ENCODE data around the gene BIRC6.
"Not testable (repeated sequence)": the region's sequence is repeated elsewhere in the genome, so short reads cannot be mapped to it uniquely, and the experiment has no call there.

BIRC6 gene

GRCh38 chr2:32356681-32357317 lies at the start of gene BIRC6:
BIRC6 (plus strand) TSS chr2:32357023; CDS start chr2:32357162, 139 bp downstream.
- DNase-seq (ENCODE audit: low spot score), result peak; percentile 89

GRCh38 chr2:32310577-32310976 lies 46.2 kb upstream of the BIRC6 start:
- no peak for DNase-seq (ENCODE audit: low spot score)

DNA sequence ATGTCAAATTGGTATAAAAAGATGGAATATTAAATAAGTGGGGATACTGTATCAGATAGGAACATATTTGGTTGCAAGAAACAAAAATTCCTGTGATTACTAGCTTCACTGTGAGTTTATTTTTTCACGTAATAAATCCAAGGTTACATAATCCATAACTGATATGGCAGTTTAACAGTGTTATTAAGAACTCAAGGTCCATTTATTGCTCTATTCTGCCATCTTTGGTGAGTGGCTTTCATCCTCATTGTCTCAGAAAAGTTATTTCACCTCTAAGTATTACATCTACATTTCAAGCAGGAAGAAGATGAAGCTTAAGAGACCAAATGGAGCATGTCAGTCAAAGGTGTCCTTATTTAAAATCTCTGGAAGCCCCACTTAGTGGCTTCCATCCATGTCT lies 41.9 kb upstream of the BIRC6 start:
- no peak for DNase-seq (ENCODE audit: low spot score)

- DNase-seq (ENCODE audit: low spot score), result not testable (repeated sequence)
Observed at GRCh38 chr2:32328679-32329078, 28.1 kb upstream of the BIRC6 start.

- DNase-seq (ENCODE audit: low spot score), result not testable (repeated sequence)
Observed at GRCh38 chr2:32329180-32329980, 27.4 kb upstream of the BIRC6 start.

DNA sequence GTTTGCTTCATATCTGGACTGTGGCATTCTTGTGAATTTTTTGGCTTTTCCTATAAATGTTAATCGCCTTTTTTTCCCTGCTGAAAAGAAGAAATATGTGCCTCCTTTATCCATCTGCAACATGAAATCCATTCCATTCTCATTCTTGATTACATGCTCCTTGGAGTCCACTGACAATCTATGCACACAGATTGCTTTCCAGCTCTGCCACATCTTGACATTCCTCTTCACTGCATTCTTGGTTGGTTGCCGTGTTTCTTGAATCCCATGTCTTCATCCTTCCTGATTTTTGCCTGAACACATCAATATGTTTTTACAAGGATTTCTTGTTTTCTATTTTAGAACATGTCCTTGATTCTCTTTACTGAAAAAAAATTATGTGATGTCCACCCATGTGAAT lies 26.7 kb upstream of the BIRC6 start:
- no peak for DNase-seq (ENCODE audit: low spot score)

DNA sequence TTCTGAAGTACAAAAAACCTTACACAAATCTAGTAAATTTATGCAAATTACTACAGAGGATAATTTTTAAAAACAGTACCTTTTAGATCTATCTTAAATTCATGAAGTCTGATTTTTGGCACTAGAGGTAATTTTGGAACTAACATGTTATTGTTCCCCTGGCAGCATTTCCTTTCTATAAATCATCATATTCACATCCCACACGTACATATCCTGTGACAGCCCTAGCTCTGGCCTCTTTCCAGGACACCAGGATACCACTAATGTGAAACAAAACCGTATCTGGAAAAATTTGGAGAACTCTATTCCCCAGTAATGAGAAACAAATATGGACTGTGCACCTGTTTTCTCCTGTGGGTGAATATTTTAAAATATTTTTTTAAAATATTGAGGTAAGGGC lies 14.0 kb upstream of the BIRC6 start:
- peak; percentile 84 for DNase-seq (ENCODE audit: low spot score)

DNA sequence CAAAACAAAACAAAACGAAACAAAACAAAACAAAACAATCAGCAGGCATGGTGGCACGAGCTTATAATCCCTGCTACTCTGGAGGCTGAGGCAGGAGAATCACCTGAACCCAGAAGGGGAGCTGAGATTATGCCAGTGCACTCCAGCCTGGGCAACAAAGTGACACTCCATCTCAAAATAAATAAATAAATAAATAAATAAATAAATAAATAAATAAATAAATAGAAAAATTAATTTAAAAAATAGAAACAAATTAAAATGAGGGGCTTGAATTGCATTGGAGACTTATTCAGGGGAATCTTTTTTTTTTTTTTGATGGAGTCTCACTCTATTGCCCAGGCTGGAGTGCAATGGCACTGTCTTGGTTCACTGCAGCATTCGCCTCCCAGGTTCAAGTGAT lies 6.0 kb upstream of the BIRC6 start:
- DNase-seq (ENCODE audit: low spot score), result not testable (repeated sequence)

DNA sequence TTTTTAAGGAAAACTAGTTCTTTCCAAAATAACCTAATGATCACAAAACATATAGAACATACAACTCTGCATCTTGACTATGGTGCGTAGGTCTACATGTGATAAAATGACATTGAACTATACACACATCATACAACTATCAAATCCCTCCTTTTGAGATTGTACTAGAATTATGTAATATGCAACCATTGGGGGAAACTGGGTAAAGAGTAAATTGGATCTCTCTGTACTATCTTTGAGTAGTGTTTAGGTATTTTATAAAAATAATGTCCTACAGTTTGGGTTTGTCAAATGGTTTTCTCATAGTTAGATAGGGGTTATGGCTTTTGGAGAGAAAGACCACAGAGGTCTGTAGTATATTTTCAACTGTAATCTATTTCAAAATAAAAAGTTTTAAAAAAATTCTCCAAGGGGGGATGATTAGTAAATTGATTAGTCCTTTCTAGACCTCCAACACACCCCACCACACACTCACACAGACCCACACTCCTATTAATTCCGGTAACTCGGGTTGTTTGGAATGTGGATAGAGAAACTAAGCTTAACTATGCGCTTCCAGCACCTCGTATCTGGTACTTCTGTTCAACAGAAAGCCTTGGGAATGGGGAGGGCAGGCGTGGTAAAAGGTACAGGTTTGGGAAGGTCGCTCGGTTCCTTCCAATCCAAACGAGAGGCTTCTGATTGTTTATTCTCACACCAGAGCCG lies 695 bp upstream of the BIRC6 start:
- DNase-seq (ENCODE audit: low spot score), result peak; percentile 25

DNA sequence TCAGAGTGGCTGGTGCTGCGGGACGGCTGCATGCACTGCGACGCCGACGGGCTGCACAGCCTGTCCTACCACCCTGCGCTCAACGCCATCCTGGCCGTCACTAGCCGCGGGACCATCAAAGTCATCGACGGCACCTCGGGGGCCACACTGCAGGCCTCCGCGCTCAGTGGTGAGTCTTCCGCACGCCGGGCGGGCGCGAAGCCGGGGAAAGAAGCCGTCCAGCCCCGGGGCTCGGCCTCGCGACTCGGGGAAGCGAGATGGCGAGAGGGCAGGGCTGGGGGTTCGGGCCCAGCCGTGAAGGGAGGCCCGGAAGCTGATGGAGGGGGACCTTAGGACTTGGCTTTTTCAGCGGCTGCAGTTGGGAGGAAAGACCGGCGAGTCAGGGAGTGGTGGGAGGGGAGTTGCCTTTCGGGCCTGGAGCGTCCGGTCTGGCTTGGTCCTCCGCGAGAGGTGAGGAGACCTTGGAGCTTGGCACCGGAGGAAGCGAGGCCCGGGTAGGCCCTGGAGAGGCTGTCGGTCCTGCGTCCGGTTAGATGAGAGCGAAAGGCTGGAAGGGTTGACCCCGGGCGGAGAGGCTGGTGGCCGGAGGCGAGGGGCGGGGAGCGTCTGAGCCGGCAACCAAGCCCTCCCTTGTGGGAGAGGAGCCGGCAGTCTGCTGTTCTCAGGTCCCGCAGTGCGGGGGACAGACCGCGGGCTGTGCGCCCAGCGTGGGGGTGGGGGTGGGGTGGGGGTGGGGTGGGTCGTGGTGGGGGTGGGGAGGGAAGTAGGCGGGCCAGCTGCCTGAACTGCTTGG lies 691 bp downstream of the BIRC6 start:
- DNase-seq (ENCODE audit: low spot score), result peak; percentile 29

GRCh38 chr2:32358111-32358482 lies 1.3 kb downstream of the BIRC6 start:
- DNase-seq (ENCODE audit: low spot score), result no peak

- DNase-seq (ENCODE audit: low spot score), result no peak
Observed at GRCh38 chr2:32360416-32360815, 3.6 kb downstream of the BIRC6 start.

DNA sequence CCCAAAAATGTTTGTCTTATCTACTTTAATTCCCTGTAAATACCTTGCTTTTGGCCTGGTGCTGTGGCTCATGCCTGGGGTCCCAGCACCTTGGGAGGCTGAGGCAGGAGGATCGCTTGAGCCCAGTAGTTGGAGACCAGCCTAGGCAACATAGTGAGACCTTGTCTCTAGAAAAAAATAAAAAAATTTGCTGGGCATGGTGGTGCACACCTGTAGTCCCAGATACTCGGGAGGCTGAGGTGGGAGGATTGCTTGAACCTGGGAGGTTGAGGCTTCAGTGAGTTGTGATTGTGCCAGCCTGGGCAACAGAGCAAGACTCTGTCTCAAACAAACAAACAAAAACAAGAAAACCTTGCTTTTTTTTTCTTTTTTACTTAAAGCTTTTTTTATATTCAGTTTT lies 6.2 kb downstream of the BIRC6 start:
- not testable (repeated sequence) for DNase-seq (ENCODE audit: low spot score)

DNA sequence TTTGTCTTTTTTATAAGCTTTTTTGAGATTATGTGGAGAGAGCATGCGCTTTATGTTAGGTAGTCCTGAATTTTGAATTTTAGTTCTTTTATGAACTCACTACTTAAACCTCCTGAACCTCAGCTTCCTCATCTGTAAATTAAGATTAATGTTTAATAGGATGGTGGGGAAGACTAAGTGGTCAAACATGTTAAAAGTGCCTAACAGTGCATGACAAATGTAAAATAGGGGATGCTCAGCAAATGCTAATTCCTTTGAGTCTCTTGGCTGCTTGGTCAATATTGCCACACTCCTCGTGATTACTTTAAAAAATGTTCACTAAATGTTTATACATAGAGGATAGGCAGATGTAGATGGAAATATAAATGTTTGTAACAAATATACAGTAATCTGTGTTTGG lies 6.8 kb downstream of the BIRC6 start:
- DNase-seq (ENCODE audit: low spot score), result no peak

GRCh38 chr2:32364290-32364689 lies 7.5 kb downstream of the BIRC6 start:
- not testable (repeated sequence) for DNase-seq (ENCODE audit: low spot score)

GRCh38 chr2:32365679-32366078 lies 8.9 kb downstream of the BIRC6 start:
- not testable (repeated sequence) for DNase-seq (ENCODE audit: low spot score)

DNA sequence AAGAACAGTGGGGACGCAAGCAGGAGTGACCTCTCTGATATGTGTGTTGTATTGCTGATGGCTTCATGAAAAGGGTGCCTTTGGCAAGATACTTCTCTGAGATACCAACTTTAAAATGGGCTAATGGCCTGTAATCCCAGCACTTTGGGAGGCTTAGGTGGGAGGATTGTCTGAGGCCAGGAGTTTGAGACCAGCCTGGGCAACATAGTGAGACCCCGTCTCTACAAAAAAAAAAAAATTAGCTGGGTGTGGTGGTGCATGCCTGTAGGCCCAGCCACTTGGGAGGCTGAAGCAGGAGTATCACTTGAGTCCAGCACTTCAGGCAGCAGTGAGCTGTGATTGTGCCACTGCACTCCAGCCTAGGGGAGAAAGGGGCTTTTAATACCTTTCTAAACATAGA lies 9.8 kb downstream of the BIRC6 start:
- no peak for DNase-seq (ENCODE audit: low spot score)

DNA sequence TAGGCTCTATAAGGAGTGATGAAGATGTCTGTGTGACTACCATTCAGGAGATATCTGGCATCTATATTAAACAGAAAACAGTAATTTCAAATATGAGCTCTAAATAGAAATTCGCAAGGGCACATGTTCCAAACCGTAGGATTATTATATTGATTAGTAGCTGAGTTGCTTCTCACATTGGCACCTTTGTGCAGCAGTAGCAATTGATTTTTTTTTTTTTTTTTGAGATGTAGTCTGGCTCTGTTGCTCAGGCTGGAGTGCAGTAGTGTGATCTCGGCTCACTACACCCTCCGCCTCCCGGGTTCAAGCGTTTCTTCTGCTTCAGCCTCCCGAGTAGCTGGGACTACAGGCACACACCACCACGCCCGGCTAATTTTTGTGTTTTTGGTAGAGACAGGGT lies 12.4 kb downstream of the BIRC6 start:
- no peak for DNase-seq (ENCODE audit: low spot score)

GRCh38 chr2:32370942-32371341 lies 14.1 kb downstream of the BIRC6 start:
- not testable (repeated sequence) for DNase-seq (ENCODE audit: low spot score)

GRCh38 chr2:32372519-32373182 lies 15.8 kb downstream of the BIRC6 start:
- no peak for DNase-seq (ENCODE audit: low spot score)

GRCh38 chr2:32375228-32375892 lies 18.5 kb downstream of the BIRC6 start:
- no peak for DNase-seq (ENCODE audit: low spot score)

All from kidney capillary endothelial cell (primary cell).